ENCODE measurements around the gene VCAN. TPM values are rescaled to one million over a fixed set of nuclear protein-coding genes. Genes with fewer than 3 reads are reported as not detected.

Gene VCAN
- total and polyA plus RNA-seq, 2 of the 8 experiments (the other 6 are each of a cell fraction or from before 2014, with no cell fraction given) = 146 to 404 TPM

- TF ChIP-seq CEBPB (IDR thresholded peaks at IDR 0.05; ENCODE audit: low read depth, low read length) (no peak; the same call in 1 of the 2 replicates), CREB1 (IDR thresholded peaks at IDR 0.05) (no peak; the same call in 1 of the 2 replicates), CTCF (IDR thresholded peaks at IDR 0.05; ENCODE audit: control extremely low read depth in 1 of 3, insufficient read depth in 1 of 3, low read depth in 1 of 3, low read length in 3 of 3) (peak; percentile 60 to 84 (median 78)), SP2 (IDR thresholded peaks at IDR 0.05; ENCODE audit: low read length) (no peak), POLR2AphosphoS5 (IDR thresholded peaks at IDR 0.05; ENCODE audit: low read depth, low read length) (peak; percentile 84), PHF8 (conservative IDR thresholded peaks at IDR 0.05; ENCODE audit: low read depth, low read length) (no peak), USF2 (IDR thresholded peaks at IDR 0.05; ENCODE audit: low read length) (no peak), YY1 (IDR thresholded peaks at IDR 0.05; ENCODE audit: low read depth, low read length) (peak; percentile 78), GTF2F1 (IDR thresholded peaks at IDR 0.05; ENCODE audit: borderline replicate concordance, low read depth, low read length) (no peak), SUZ12 (IDR thresholded peaks at IDR 0.05; ENCODE audit: low read length) (no peak), JUN (IDR thresholded peaks at IDR 0.05; ENCODE audit: low read depth, low read length) (no peak), SP1 (IDR thresholded peaks at IDR 0.05; ENCODE audit: low read depth, low read length) (peak; percentile 83), GABPA (IDR thresholded peaks at IDR 0.05; ENCODE audit: borderline replicate concordance, insufficient read depth, low read length) (no peak), ASH2L (IDR thresholded peaks at IDR 0.05; ENCODE audit: low read length) (peak; percentile 57), SP4 (IDR thresholded peaks at IDR 0.05; ENCODE audit: low read length) (no peak; the same call in 1 of the 2 replicates), EP300 (IDR thresholded peaks at IDR 0.05; ENCODE audit: borderline replicate concordance in 1 of 2, low read depth in 2 of 2, low read length in 2 of 2) (peak in 1 of 2 experiments; percentile 88; a peak in 2 of 3 replicates), MAFK (IDR thresholded peaks at IDR 0.05; ENCODE audit: low read depth, low read length) (no peak), SIX5 (IDR thresholded peaks at IDR 0.05; ENCODE audit: low read depth, low read length) (no peak), TCF12 (IDR thresholded peaks at IDR 0.05; ENCODE audit: low read depth, low read length) (0 out of 2 replicates have a peak, but pooled peaks have one; percentile 70), POLR2A (IDR thresholded peaks at IDR 0.05; ENCODE audit: control extremely low read depth in 1 of 2, low read depth in 2 of 2, low read length in 2 of 2) (peak; percentile 80 to 83; a peak in 2 of 3 replicates), CHD2 (IDR thresholded peaks at IDR 0.05; ENCODE audit: low read length) (no peak), MAX (IDR thresholded peaks at IDR 0.05) (peak; percentile 67)
Observed at GRCh38 chr5:83473346-83474160, 2.0 kb downstream of the VCAN start (continued).

All from H1 (cell line).